ENCODE results near the gene RTCB. TPM values are rescaled to one million over a fixed set of nuclear protein-coding genes. Genes with fewer than 3 reads are reported as not detected.

RTCB gene
- total and polyA plus RNA-seq, 2 of the 13 experiments (the other 11 are each of a cell fraction or from before 2014, with no cell fraction given): 108 to 167 TPM

- Histone ChIP-seq H3K4me1 (ENCODE audit: insufficient read depth, low read length) (no peaks in the 10 kb centered on the region), H3K36me3 (replicated peaks in 1 of 2; ENCODE audit: control insufficient read depth in 1 of 2, insufficient read depth in 2 of 2, low read length in 2 of 2) (no peaks in the 10 kb centered on the region), H3K79me2 (ENCODE audit: insufficient read depth, low read length) (no peaks in the 10 kb centered on the region), H2AFZ (ENCODE audit: low read length) (no peak overlapping the region), H3K27me3 (ENCODE audit: control insufficient read depth in 1 of 2, insufficient read depth in 2 of 2, low read length in 2 of 2) (peaks cover 0 to 6% of the 10 kb centered on the region in 2 experiments; a peak in 3 of 5 replicates), H3K9ac (ENCODE audit: insufficient read depth, low read depth, low read length) (no peak overlapping the region), H3K4me2 (ENCODE audit: low read depth, low read length) (no peak overlapping the region), H3K4me3 (replicated peaks in 1 of 3; ENCODE audit: insufficient read depth in 1 of 3, low read depth in 2 of 3, low read length in 3 of 3) (no peak overlapping the region), H4K20me1 (ENCODE audit: insufficient read depth, low read length) (no peaks in the 10 kb centered on the region), H3K9me3 (ENCODE audit: low read length) (no peaks in the 10 kb centered on the region), H3K27ac (ENCODE audit: extremely low read length, insufficient read depth, low read length) (no peak overlapping the region)
- intact Hi-C loops (cut with micrococcal nuclease; ENCODE audit: unreplicated experiment): loop anchor here (2.0 kb wide), 1 partner anchor 348 kb away; no protein-coding TSS in a partner anchor
- DNase-seq (ENCODE audit: low spot score) (no peak), FAIRE-seq (no peak), ATAC-seq (no peak)
- TF ChIP-seq RBAK (CRISPR knock-in tag; IDR thresholded peaks at IDR 0.05): no peak
- TF ChIP-seq BHLHE40 (IDR thresholded peaks at IDR 0.05; ENCODE audit: low read length): no peak
- TF ChIP-seq EEA1 (CRISPR knock-in tag; IDR thresholded peaks at IDR 0.05; ENCODE audit: borderline replicate concordance): no peak
- no peak for TF ChIP-seq SRF (IDR thresholded peaks at IDR 0.05; ENCODE audit: low read depth, low read length)
- TF ChIP-seq STAT5B (CRISPR knock-in tag; IDR thresholded peaks at IDR 0.05): no peak
- no peak for TF ChIP-seq RXRB (CRISPR knock-in tag; IDR thresholded peaks at IDR 0.05; ENCODE audit: borderline replicate concordance)
- no peak for TF ChIP-seq ZNF674 (CRISPR knock-in tag; IDR thresholded peaks at IDR 0.05; ENCODE audit: low read depth)
- TF ChIP-seq GPN1 (CRISPR knock-in tag; IDR thresholded peaks at IDR 0.05; ENCODE audit: borderline replicate concordance): no peak
- TF ChIP-seq ZNF792 (CRISPR knock-in tag; IDR thresholded peaks at IDR 0.05): no peak
- no peak for TF ChIP-seq MEIS1 (CRISPR knock-in tag; IDR thresholded peaks at IDR 0.05; ENCODE audit: borderline replicate concordance)
- no peak for TF ChIP-seq E2F2 (CRISPR knock-in tag; IDR thresholded peaks at IDR 0.05; ENCODE audit: borderline replicate concordance)
- TF ChIP-seq ZNF724P (CRISPR knock-in tag; IDR thresholded peaks at IDR 0.05; ENCODE audit: borderline replicate concordance): no peak
- no peak for TF ChIP-seq TMF1 (CRISPR knock-in tag; IDR thresholded peaks at IDR 0.05; ENCODE audit: low read depth)
- TF ChIP-seq ZNF776 (CRISPR knock-in tag; IDR thresholded peaks at IDR 0.05): no peak
- no peak for TF ChIP-seq IKZF1 (IDR thresholded peaks at IDR 0.05)
- 30% methylated on average over 4 of the region's 4 CpGs for WGBS (ENCODE audit: low lambda C conversion rate)
- POLR2A ChIA-PET: no interaction called here
- no TSS peak for BruUV-seq (replicated peaks)
- in situ Hi-C loops (cut with HindIII; ENCODE audit: extremely low pct_ligation_motif_present, low pct_unique_long_range_greater_than_20kb): no loop called here
- CTCF ChIA-PET (ENCODE audit: low intra/inter-chr PET ratio, low total read pairs): no interaction called here
Observed at GRCh38 chr22:32448980-32449379, 36.9 kb upstream of the RTCB start.
